SH-SY5Y (cell line): ENCODE data around the gene CD44.

Experiments
- GATA2 ChIP-seq: IDR thresholded peaks from 2 replicates; pipeline ENCODE4 v1.6.1; 2011; ENCODE audit warnings: mild to moderate bottlenecking, low read depth, low read length
- GATA3 ChIP-seq: IDR thresholded peaks from 2 replicates; pipeline ENCODE4 v1.6.1; 2011; ENCODE audit warnings: low read depth, mild to moderate bottlenecking, low read length, moderate library complexity

The CD44 gene

GRCh38 chr11:35138943-35139721 is at the start of gene CD44:
Gene CD44 (plus strand): TSS chr11:35139171. CDS start chr11:35139304, 133 bp downstream.
- no peak for TF ChIP-seq GATA2
- no peak for TF ChIP-seq GATA3

- TF ChIP-seq GATA2 (no peak), GATA3 (no peak)
Observed at GRCh38 chr11:35089666-35090065, 49.3 kb upstream of the CD44 start.

- TF ChIP-seq GATA2 (no peak), GATA3 (no peak)
Observed at GRCh38 chr11:35090125-35090524, 48.8 kb upstream of the CD44 start.

- TF ChIP-seq GATA3 = no peak
- TF ChIP-seq GATA2 = no peak
Observed at GRCh38 chr11:35096723-35097122, 42.2 kb upstream of the CD44 start.

GRCh38 chr11:35097814-35098455 is 41.0 kb upstream of the CD44 start:
- TF ChIP-seq GATA3 (no peak), GATA2 (no peak)

- TF ChIP-seq GATA3 (no peak), GATA2 (no peak)
Observed at GRCh38 chr11:35098855-35099254, 40.1 kb upstream of the CD44 start.

- no peak for TF ChIP-seq GATA3
- TF ChIP-seq GATA2 = no peak
Observed at GRCh38 chr11:35099278-35100012, 39.5 kb upstream of the CD44 start.

- TF ChIP-seq GATA3 = no peak
- no peak for TF ChIP-seq GATA2
Observed at GRCh38 chr11:35100013-35100383, 39.0 kb upstream of the CD44 start.

GRCh38 chr11:35101223-35101622 is 37.7 kb upstream of the CD44 start:
- TF ChIP-seq GATA2 (no peak), GATA3 (no peak)

GRCh38 chr11:35102267-35102666 is 36.7 kb upstream of the CD44 start:
- TF ChIP-seq GATA2 = no peak
- TF ChIP-seq GATA3 = no peak

- TF ChIP-seq GATA3 (no peak), GATA2 (no peak)
Observed at GRCh38 chr11:35103366-35104208, 35.4 kb upstream of the CD44 start.

- TF ChIP-seq GATA3 (no peak), GATA2 (no peak)
Observed at GRCh38 chr11:35104655-35105054, 34.3 kb upstream of the CD44 start.

GRCh38 chr11:35105319-35106079 is 33.5 kb upstream of the CD44 start:
- TF ChIP-seq GATA2 (no peak), GATA3 (no peak)
